Measurements from ENCODE around the gene SALL1. TPM values are rescaled to one million over a fixed set of nuclear protein-coding genes. Genes with fewer than 3 reads are reported as not detected.

SALL1 gene
- polyA plus RNA-seq, 1 donor from 2014 or later = 0.22 TPM

DNA sequence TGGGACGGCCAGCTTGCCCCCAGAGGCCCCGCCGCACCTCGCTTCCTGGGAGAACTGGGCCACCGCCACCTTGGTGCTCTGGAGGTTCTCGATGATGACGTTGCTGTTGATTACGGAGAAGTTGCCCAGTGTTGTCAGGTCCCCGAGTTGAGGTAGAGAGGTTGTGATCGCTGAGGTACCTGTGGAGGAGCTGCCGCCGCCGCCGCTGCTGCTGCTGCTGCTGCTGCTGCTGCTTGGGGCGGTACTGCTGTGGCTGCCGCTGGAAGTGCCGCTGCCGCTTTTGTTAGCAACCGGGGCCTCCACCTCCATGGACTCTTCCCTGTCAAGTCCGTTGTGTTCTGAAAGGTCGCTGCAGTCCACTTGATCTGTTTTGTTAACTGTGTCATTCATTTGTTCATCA, 9.5 kb downstream of the SALL1 start:
- TF ChIP-seq MXI1 (conservative IDR thresholded peaks at IDR 0.05; ENCODE audit: poor library complexity, severe bottlenecking) (no peak), SMC3 (conservative IDR thresholded peaks at IDR 0.05; ENCODE audit: poor library complexity) (no peak), TAF1 (IDR thresholded peaks at IDR 0.05; ENCODE audit: low read depth) (no peak), POLR2AphosphoS5 (IDR thresholded peaks at IDR 0.05) (no peak), RAD21 (conservative IDR thresholded peaks at IDR 0.05) (no peak), EZH2 (IDR thresholded peaks at IDR 0.05; ENCODE audit: borderline replicate concordance, insufficient read depth, low read length, poor library complexity, severe bottlenecking) (no peak), EP300 (conservative IDR thresholded peaks at IDR 0.05; ENCODE audit: poor library complexity, severe bottlenecking) (no peak)
- TF ChIP-seq, protein P1, sequence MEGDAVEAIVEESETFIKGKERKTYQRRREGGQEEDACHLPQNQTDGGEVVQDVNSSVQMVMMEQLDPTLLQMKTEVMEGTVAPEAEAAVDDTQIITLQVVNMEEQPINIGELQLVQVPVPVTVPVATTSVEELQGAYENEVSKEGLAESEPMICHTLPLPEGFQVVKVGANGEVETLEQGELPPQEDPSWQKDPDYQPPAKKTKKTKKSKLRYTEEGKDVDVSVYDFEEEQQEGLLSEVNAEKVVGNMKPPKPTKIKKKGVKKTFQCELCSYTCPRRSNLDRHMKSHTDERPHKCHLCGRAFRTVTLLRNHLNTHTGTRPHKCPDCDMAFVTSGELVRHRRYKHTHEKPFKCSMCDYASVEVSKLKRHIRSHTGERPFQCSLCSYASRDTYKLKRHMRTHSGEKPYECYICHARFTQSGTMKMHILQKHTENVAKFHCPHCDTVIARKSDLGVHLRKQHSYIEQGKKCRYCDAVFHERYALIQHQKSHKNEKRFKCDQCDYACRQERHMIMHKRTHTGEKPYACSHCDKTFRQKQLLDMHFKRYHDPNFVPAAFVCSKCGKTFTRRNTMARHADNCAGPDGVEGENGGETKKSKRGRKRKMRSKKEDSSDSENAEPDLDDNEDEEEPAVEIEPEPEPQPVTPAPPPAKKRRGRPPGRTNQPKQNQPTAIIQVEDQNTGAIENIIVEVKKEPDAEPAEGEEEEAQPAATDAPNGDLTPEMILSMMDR (IDR thresholded peaks at IDR 0.05; ENCODE audit: poor library complexity, severe bottlenecking) = no peak
- TF ChIP-seq, protein P2, sequence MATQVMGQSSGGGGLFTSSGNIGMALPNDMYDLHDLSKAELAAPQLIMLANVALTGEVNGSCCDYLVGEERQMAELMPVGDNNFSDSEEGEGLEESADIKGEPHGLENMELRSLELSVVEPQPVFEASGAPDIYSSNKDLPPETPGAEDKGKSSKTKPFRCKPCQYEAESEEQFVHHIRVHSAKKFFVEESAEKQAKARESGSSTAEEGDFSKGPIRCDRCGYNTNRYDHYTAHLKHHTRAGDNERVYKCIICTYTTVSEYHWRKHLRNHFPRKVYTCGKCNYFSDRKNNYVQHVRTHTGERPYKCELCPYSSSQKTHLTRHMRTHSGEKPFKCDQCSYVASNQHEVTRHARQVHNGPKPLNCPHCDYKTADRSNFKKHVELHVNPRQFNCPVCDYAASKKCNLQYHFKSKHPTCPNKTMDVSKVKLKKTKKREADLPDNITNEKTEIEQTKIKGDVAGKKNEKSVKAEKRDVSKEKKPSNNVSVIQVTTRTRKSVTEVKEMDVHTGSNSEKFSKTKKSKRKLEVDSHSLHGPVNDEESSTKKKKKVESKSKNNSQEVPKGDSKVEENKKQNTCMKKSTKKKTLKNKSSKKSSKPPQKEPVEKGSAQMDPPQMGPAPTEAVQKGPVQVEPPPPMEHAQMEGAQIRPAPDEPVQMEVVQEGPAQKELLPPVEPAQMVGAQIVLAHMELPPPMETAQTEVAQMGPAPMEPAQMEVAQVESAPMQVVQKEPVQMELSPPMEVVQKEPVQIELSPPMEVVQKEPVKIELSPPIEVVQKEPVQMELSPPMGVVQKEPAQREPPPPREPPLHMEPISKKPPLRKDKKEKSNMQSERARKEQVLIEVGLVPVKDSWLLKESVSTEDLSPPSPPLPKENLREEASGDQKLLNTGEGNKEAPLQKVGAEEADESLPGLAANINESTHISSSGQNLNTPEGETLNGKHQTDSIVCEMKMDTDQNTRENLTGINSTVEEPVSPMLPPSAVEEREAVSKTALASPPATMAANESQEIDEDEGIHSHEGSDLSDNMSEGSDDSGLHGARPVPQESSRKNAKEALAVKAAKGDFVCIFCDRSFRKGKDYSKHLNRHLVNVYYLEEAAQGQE (IDR thresholded peaks at IDR 0.05; ENCODE audit: borderline replicate concordance) = no peak

DNA sequence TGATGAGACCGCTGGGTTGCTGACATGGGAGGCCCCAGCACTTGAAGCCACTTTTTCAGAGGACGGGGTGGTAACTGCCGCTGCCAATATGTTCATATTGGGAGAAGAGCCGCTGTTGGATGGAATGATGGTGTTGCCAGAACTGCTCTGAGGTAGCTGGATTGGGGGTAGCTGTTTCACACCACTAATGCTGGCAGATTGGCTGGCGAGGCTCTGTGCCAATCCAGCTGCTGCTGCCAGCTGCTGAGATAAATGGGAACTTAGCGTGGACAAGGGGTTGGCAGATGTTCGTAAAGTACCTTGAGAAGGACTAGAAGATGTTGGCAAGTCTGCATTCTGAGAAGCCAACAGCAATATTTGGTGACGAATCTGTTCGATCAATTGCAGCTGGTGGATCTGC, 10.0 kb downstream of the SALL1 start:
- H3K27me3 ChIP-seq (ENCODE audit: insufficient read depth, low read depth, low read length) = no peaks in the 10 kb centered on the region
- H2AFZ ChIP-seq (ENCODE audit: low read depth, low read length) = no peak overlapping the region
- H3K9me3 ChIP-seq (ENCODE audit: low read length) = no peaks in the 10 kb centered on the region
- no peaks in the 10 kb centered on the region for H3K9me2 ChIP-seq (ENCODE audit: insufficient read depth, low read length)
- H4K20me1 ChIP-seq (ENCODE audit: insufficient read depth) = no peaks in the 10 kb centered on the region
- no peaks in the 10 kb centered on the region for H3F3A ChIP-seq (ENCODE audit: insufficient read depth, low read length, poor library complexity, severe bottlenecking)
- no peak overlapping the region for H3K27ac ChIP-seq (ENCODE audit: low read length)
- H3K79me2 ChIP-seq (replicated peaks; ENCODE audit: insufficient read depth, low read length) = peaks cover 80% of the 10 kb centered on the region
- no peak overlapping the region for H3K4me2 ChIP-seq (ENCODE audit: low read length)
- H3K9ac ChIP-seq (ENCODE audit: low read length) = no peak overlapping the region
- no peaks in the 10 kb centered on the region for H3K36me3 ChIP-seq (ENCODE audit: insufficient read depth, low read length)
- TF ChIP-seq, protein P1 (IDR thresholded peaks at IDR 0.05; ENCODE audit: poor library complexity, severe bottlenecking) = no peak
- TF ChIP-seq, protein P2 (IDR thresholded peaks at IDR 0.05; ENCODE audit: borderline replicate concordance) = no peak
- no peak for TF ChIP-seq EZH2 (IDR thresholded peaks at IDR 0.05; ENCODE audit: borderline replicate concordance, insufficient read depth, low read length, poor library complexity, severe bottlenecking)
- no peak for TF ChIP-seq SMC3 (conservative IDR thresholded peaks at IDR 0.05; ENCODE audit: poor library complexity)
- TF ChIP-seq MXI1 (conservative IDR thresholded peaks at IDR 0.05; ENCODE audit: poor library complexity, severe bottlenecking) = no peak
- TF ChIP-seq POLR2AphosphoS5 (IDR thresholded peaks at IDR 0.05) = no peak
- no peak for TF ChIP-seq TAF1 (IDR thresholded peaks at IDR 0.05; ENCODE audit: low read depth)
- TF ChIP-seq RAD21 (conservative IDR thresholded peaks at IDR 0.05) = no peak
- no peak for TF ChIP-seq EP300 (conservative IDR thresholded peaks at IDR 0.05; ENCODE audit: poor library complexity, severe bottlenecking)
- H3K4me3 ChIP-seq (ENCODE audit: low read length) = no peak overlapping the region

More for the DNA sequence above, 9.5 kb downstream of the SALL1 start:
- no peaks in the 10 kb centered on the region for H3K36me3 ChIP-seq (ENCODE audit: insufficient read depth, low read length)
- H3K27me3 ChIP-seq (ENCODE audit: insufficient read depth, low read depth, low read length) = no peaks in the 10 kb centered on the region
- no peaks in the 10 kb centered on the region for H3K9me3 ChIP-seq (ENCODE audit: low read length)
- no peaks in the 10 kb centered on the region for H4K20me1 ChIP-seq (ENCODE audit: insufficient read depth)
- H3F3A ChIP-seq (ENCODE audit: insufficient read depth, low read length, poor library complexity, severe bottlenecking) = no peaks in the 10 kb centered on the region
- no peak overlapping the region for H3K27ac ChIP-seq (ENCODE audit: low read length)
- H3K4me2 ChIP-seq (ENCODE audit: low read length) = no peak overlapping the region
- H2AFZ ChIP-seq (ENCODE audit: low read depth, low read length) = no peak overlapping the region
- no peaks in the 10 kb centered on the region for H3K9me2 ChIP-seq (ENCODE audit: insufficient read depth, low read length)
- H3K79me2 ChIP-seq (replicated peaks; ENCODE audit: insufficient read depth, low read length) = peaks cover 85% of the 10 kb centered on the region
- no peak overlapping the region for H3K9ac ChIP-seq (ENCODE audit: low read length)
- no peak overlapping the region for H3K4me3 ChIP-seq (ENCODE audit: low read length)

Measured in neural cell (in vitro differentiated cells).